ENCODE measurements around the gene MAMDC2.

MAMDC2 gene

DNA sequence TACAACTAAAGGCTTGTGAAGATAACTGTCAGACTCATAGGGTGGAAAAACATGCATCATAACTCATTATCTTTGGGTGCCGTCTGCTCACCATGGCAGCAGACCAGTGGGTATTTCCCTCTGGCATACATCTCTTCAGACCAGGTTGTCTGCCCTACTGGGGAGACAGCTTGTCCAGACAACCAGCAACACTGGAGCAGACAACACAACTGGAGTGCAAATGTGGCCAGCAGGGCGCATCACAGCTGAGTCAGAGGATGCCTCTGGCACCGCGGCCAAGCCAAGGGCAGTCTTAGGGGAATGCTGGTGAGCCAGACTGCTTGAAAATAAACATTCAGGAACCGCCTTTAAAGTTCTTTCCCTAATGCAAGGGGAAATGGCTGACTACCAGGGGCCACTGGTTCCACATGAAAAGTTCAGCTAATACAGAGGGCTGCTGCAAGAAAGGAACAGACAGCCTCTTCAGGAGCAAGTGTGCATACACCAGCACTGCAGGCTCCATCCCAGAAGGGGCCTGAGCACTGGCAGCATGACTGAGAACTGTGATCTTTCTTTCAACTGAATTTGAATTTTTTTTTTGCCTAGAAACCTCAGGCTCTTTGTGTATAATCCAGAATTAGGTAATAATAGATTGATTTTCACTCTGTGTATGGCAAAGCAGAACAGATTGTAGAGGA lies 77.3 kb downstream of the MAMDC2 start:
- TF ChIP-seq, protein P1, sequence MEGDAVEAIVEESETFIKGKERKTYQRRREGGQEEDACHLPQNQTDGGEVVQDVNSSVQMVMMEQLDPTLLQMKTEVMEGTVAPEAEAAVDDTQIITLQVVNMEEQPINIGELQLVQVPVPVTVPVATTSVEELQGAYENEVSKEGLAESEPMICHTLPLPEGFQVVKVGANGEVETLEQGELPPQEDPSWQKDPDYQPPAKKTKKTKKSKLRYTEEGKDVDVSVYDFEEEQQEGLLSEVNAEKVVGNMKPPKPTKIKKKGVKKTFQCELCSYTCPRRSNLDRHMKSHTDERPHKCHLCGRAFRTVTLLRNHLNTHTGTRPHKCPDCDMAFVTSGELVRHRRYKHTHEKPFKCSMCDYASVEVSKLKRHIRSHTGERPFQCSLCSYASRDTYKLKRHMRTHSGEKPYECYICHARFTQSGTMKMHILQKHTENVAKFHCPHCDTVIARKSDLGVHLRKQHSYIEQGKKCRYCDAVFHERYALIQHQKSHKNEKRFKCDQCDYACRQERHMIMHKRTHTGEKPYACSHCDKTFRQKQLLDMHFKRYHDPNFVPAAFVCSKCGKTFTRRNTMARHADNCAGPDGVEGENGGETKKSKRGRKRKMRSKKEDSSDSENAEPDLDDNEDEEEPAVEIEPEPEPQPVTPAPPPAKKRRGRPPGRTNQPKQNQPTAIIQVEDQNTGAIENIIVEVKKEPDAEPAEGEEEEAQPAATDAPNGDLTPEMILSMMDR (IDR thresholded peaks at IDR 0.05; ENCODE audit: insufficient read depth, low read length, poor library complexity, severe bottlenecking), result no peak
- no peak for TF ChIP-seq EZH2phosphoT487 (conservative IDR thresholded peaks at IDR 0.05; ENCODE audit: low read length)
- H2AFZ ChIP-seq (ENCODE audit: low read depth, low read length, severe bottlenecking), result no peak overlapping the region
- H3K36me3 ChIP-seq (ENCODE audit: low read length), result no peaks in the 10 kb centered on the region
- H3K79me2 ChIP-seq (ENCODE audit: insufficient read depth, low read length), result no peaks in the 10 kb centered on the region
- H4K20me1 ChIP-seq (ENCODE audit: low read depth, low read length), result no peaks in the 10 kb centered on the region
- H3K27me3 ChIP-seq (ENCODE audit: low read length), result no peaks in the 10 kb centered on the region
- no peaks in the 10 kb centered on the region for H3K9me3 ChIP-seq (ENCODE audit: insufficient read depth, low read length)
- H3K4me3 ChIP-seq (ENCODE audit: insufficient read depth, low read length, poor library complexity, severe bottlenecking), result no peak overlapping the region
- no peak overlapping the region for H3K9ac ChIP-seq (ENCODE audit: low read length)
- no peaks in the 10 kb centered on the region for H3K9me2 ChIP-seq (replicated peaks; ENCODE audit: insufficient read depth, low read length)
- no peaks in the 10 kb centered on the region for H3F3A ChIP-seq (ENCODE audit: insufficient read depth)
- H3K27ac ChIP-seq (ENCODE audit: low read depth, low read length), result no peak overlapping the region
- no peak overlapping the region for H3K4me2 ChIP-seq (ENCODE audit: low read depth, low read length, poor library complexity, severe bottlenecking)

DNA sequence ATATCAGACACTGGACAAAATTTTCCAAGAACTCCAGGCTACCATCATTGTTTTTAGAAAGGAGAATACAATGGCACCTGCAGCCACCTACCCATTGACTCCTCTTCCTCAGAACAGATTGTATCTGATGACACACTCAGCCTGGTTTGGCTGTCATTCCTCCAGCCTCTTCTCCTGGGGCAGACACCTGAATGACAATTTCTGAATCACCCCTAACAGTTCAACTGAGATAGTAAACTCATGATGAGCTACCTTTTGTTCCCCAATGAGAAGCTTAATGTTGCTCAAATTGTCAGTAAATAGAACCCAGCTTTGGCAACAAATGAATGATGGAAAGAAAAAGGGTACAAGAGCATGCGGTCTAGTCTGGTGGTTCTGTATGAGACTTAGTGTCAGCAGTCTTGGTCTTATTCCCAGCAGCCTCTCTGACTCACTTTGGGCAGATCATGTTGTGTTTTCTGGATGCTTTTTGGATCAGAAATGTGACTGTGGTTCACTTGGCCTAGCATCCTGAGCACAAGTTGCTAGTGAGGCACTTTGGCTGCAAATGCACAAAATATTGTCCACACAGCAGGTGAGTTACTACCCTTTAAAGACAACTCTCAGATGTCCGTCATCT lies 78.3 kb downstream of the MAMDC2 start:
- no peak overlapping the region for H3K27ac ChIP-seq (ENCODE audit: low read depth, low read length)
- no peaks in the 10 kb centered on the region for H3K9me2 ChIP-seq (replicated peaks; ENCODE audit: insufficient read depth, low read length)
- no peak for TF ChIP-seq EZH2phosphoT487 (conservative IDR thresholded peaks at IDR 0.05; ENCODE audit: low read length)
- TF ChIP-seq, protein P1 (IDR thresholded peaks at IDR 0.05; ENCODE audit: insufficient read depth, low read length, poor library complexity, severe bottlenecking), result no peak
- H4K20me1 ChIP-seq (ENCODE audit: low read depth, low read length), result no peaks in the 10 kb centered on the region
- H3K4me3 ChIP-seq (ENCODE audit: insufficient read depth, low read length, poor library complexity, severe bottlenecking), result no peak overlapping the region
- no peak overlapping the region for H3K9ac ChIP-seq (ENCODE audit: low read length)
- H3K36me3 ChIP-seq (ENCODE audit: low read length), result no peaks in the 10 kb centered on the region
- H3K9me3 ChIP-seq (ENCODE audit: insufficient read depth, low read length), result no peaks in the 10 kb centered on the region
- H3K27me3 ChIP-seq (ENCODE audit: low read length), result no peaks in the 10 kb centered on the region
- no peaks in the 10 kb centered on the region for H3K79me2 ChIP-seq (ENCODE audit: insufficient read depth, low read length)
- H3F3A ChIP-seq (ENCODE audit: insufficient read depth), result no peaks in the 10 kb centered on the region
- no peak overlapping the region for H3K4me2 ChIP-seq (ENCODE audit: low read depth, low read length, poor library complexity, severe bottlenecking)
- H2AFZ ChIP-seq (ENCODE audit: low read depth, low read length, severe bottlenecking), result no peak overlapping the region

- no peaks in the 10 kb centered on the region for H3K9me2 ChIP-seq (replicated peaks; ENCODE audit: insufficient read depth, low read length)
- H3F3A ChIP-seq (ENCODE audit: insufficient read depth), result no peaks in the 10 kb centered on the region
- H3K27me3 ChIP-seq (ENCODE audit: low read length), result no peaks in the 10 kb centered on the region
- H3K9ac ChIP-seq (ENCODE audit: low read length), result no peak overlapping the region
- H3K79me2 ChIP-seq (ENCODE audit: insufficient read depth, low read length), result no peaks in the 10 kb centered on the region
- no peak overlapping the region for H2AFZ ChIP-seq (ENCODE audit: low read depth, low read length, severe bottlenecking)
- no peaks in the 10 kb centered on the region for H4K20me1 ChIP-seq (ENCODE audit: low read depth, low read length)
- no peak overlapping the region for H3K4me3 ChIP-seq (ENCODE audit: insufficient read depth, low read length, poor library complexity, severe bottlenecking)
- H3K36me3 ChIP-seq (ENCODE audit: low read length), result no peaks in the 10 kb centered on the region
- no peak overlapping the region for H3K27ac ChIP-seq (ENCODE audit: low read depth, low read length)
- H3K4me2 ChIP-seq (ENCODE audit: low read depth, low read length, poor library complexity, severe bottlenecking), result no peak overlapping the region
- no peaks in the 10 kb centered on the region for H3K9me3 ChIP-seq (ENCODE audit: insufficient read depth, low read length)
- TF ChIP-seq, protein P1 (IDR thresholded peaks at IDR 0.05; ENCODE audit: insufficient read depth, low read length, poor library complexity, severe bottlenecking), result no peak
- TF ChIP-seq EZH2phosphoT487 (conservative IDR thresholded peaks at IDR 0.05; ENCODE audit: low read length), result no peak
These were observed 80.0 kb downstream of the MAMDC2 start for GRCh38 chr9:70123695-70124094.
